Transverse colon (tissue), 4 donors: ENCODE results near the gene SYNCRIP. TPM values are rescaled to one million over a fixed set of nuclear protein-coding genes. Genes with fewer than 3 reads are reported as not detected.

Experiments used
- DNase-seq: peaks from one replicate; pipeline ENCODE4 v3.0.0-alpha.2; 2019
- H3K27ac ChIP-seq, 4 donors: fragments of 200-600 bp; sonication (generic); 2 replicates each; pipeline ENCODE4 v1.5.1; 2016 to 2018; ENCODE audit warnings: inconsistent platforms in 4 of 4
- H3K27me3 ChIP-seq: fragments of 200-600 bp; sonication (generic); 2 replicates; pipeline ENCODE4 v1.5.1; 2017; ENCODE audit warnings: inconsistent platforms
- H3K36me3 ChIP-seq, 4 donors: fragments of 200-600 bp; sonication (generic); 2 replicates each; pipeline ENCODE4 v1.5.1; 2017 to 2019; ENCODE audit warnings: inconsistent platforms in 4 of 4
- H3K4me1 ChIP-seq, 4 donors: fragments of 200-600 bp; sonication (generic); 2 replicates each; pipeline ENCODE4 v1.5.1; 2017 to 2020; ENCODE audit warnings: inconsistent platforms in 4 of 4
- H3K4me3 ChIP-seq, 4 donors: fragments of 200-600 bp; sonication (generic); 1 replicate in 1 of 4; 2 replicates in 3 of 4; pipeline versions ENCODE4 v1.5.1 to v1.6.1; 2017 to 2019; ENCODE audit warnings: inconsistent platforms in 4 of 4
- H3K9me3 ChIP-seq, 2 donors: fragments of 200-600 bp; sonication (generic); 2 replicates each; pipeline ENCODE4 v1.5.1; 2017 to 2019; ENCODE audit warnings: inconsistent platforms in 2 of 2
- CTCF ChIP-seq, 5 experiments: fragments of 200-600 bp in 3 of 5; fragments of 450-650 bp in 2 of 5; sonication (generic) in 3 of 5; IDR thresholded peaks; 1 replicate in 2 of 5; 2 replicates in 3 of 5; pipeline ENCODE4 v1.5.1; 2016 to 2017; ENCODE audit warnings: antibody characterized with exemption in 5 of 5, inconsistent platforms in 3 of 5, mild to moderate bottlenecking in 2 of 5, moderate library complexity in 1 of 5
- EP300 ChIP-seq: sonication (generic); formaldehyde crosslinking; IDR thresholded peaks from one replicate; pipeline ENCODE4 v1.6.1; 2017; ENCODE audit warnings: antibody characterized with exemption, low read depth
- POLR2A ChIP-seq: fragments of 450-650 bp; IDR thresholded peaks from one replicate; pipeline ENCODE4 v1.6.1; 2016; ENCODE audit warnings: antibody characterized with exemption, mild to moderate bottlenecking, moderate library complexity
- POLR2AphosphoS5 ChIP-seq, 3 donors: sonication (generic); formaldehyde crosslinking; IDR thresholded peaks; one replicate each; pipeline ENCODE4 v1.6.1; 2016; ENCODE audit warnings: antibody characterized with exemption in 3 of 3
- WGBS, 2 donors: methylation state at CpG; one replicate each; pipeline ENCODE4 v1.1.5; 2018; ENCODE audit warnings: low coverage in 1 of 2; 5-methylcytosine and 5-hydroxymethylcytosine counted together
- in situ Hi-C, 4 donors: fragments of 200-750 bp; cut with MboI; loops; one replicate each; pipeline versions ENCODE4 v1.15.0 to v1.15.1; 2017; ENCODE audit warnings: low sequenced_read_pairs in 3 of 4, low pct_ligation_motif_present in 1 of 4, low pct_unique_long_range_greater_than_20kb in 1 of 4
- intact Hi-C: fragments of 100-400 bp; cut with DNase I; formaldehyde crosslinking; loops from one replicate; pipeline ENCODE4 v1.15.1; 2023; ENCODE audit warnings: low total_unique reads
- total RNA-seq, 4 donors: library from RNA; depleted of rRNA; stranded (reverse); fragments of >200 nt; gene quantifications; one replicate each; pipeline ENCODE4 v1.1.0, GENCODE V29; 2016

SYNCRIP gene
- total RNA-seq, 4 donors from 2014 or later, result 27.7 to 84.8 (median 41.9) TPM

GRCh38 chr6:85670573-85670972 is 27.9 kb upstream of the SYNCRIP start:
- no peak overlapping the region for H3K27ac ChIP-seq
- TF ChIP-seq POLR2AphosphoS5 (IDR thresholded peaks at IDR 0.05), result no peak
- no peak for TF ChIP-seq CTCF (IDR thresholded peaks at IDR 0.05)
- TF ChIP-seq POLR2A, result no peak
- TF ChIP-seq EP300, result no peak
- H3K9me3 ChIP-seq, result no peaks in the 10 kb centered on the region
- peaks cover 6 to 30% (median 8%) of the 10 kb centered on the region in 4 donors for H3K4me1 ChIP-seq
- H3K27me3 ChIP-seq, result no peaks in the 10 kb centered on the region
- WGBS, 2 donors, result 62 to 67% methylated on average over 3 of the region's 3 CpGs
- in situ Hi-C loops (no loop called here), intact Hi-C loops (loop anchor here (10.0 kb wide), 1 partner anchor 76 kb away; the partner anchor contains the start of gene SNX14)
- H3K4me3 ChIP-seq, result no peak overlapping the region
- no peak for DNase-seq
- no peaks in the 10 kb centered on the region for H3K36me3 ChIP-seq

GRCh38 chr6:85669735-85670194 is 27.1 kb upstream of the SYNCRIP start:
- in situ Hi-C loops, result no loop called here
- WGBS, 2 donors, result 60 to 62% methylated on average over 3 to 4 of the region's 4 CpGs
- DNase-seq, result no peak
- H3K36me3 ChIP-seq, result no peaks in the 10 kb centered on the region
- no peaks in the 10 kb centered on the region for H3K9me3 ChIP-seq
- TF ChIP-seq CTCF (IDR thresholded peaks at IDR 0.05) (no peak), POLR2AphosphoS5 (IDR thresholded peaks at IDR 0.05) (peak in 1 of 3 donors; percentile 22)
- no peak overlapping the region for H3K4me3 ChIP-seq
- peaks cover 0 to 22% (median 3%) of the 10 kb centered on the region in 4 donors for H3K4me1 ChIP-seq
- intact Hi-C loops, result loop anchor here (10.0 kb wide), 1 partner anchor 75 kb away; the partner anchor contains the start of gene SNX14
- peak overlapping the region in 2 of 4 donors; percentile 14 to 40 for H3K27ac ChIP-seq
- no peaks in the 10 kb centered on the region for H3K27me3 ChIP-seq

- peaks cover 0 to 5% of the 10 kb centered on the region in 2 donors for H3K9me3 ChIP-seq
- intact Hi-C loops, result no loop called here
- no peak overlapping the region for H3K4me3 ChIP-seq
- H3K27me3 ChIP-seq, result no peaks in the 10 kb centered on the region
- DNase-seq, result no peak
- in situ Hi-C loops, result no loop called here
- TF ChIP-seq CTCF (IDR thresholded peaks at IDR 0.05) (no peak), EP300 (no peak), POLR2AphosphoS5 (IDR thresholded peaks at IDR 0.05) (no peak), POLR2A (no peak)
- H3K4me1 ChIP-seq, result no peaks in the 10 kb centered on the region
- H3K27ac ChIP-seq, result no peak overlapping the region
- no peaks in the 10 kb centered on the region for H3K36me3 ChIP-seq
These were observed 19.6 kb upstream of the SYNCRIP start for GRCh38 chr6:85662251-85662650.

GRCh38 chr6:85660181-85660611 is 17.5 kb upstream of the SYNCRIP start:
- no peaks in the 10 kb centered on the region for H3K4me1 ChIP-seq
- H3K9me3 ChIP-seq, result peaks cover 0 to 5% of the 10 kb centered on the region in 2 donors
- no peak overlapping the region for H3K27ac ChIP-seq
- WGBS, 2 donors, result 85% methylated on average over 6 of the region's 6 CpGs; no CpG with 5 or more reads in 1 of the 2 donors
- intact Hi-C loops, result no loop called here
- no peak for TF ChIP-seq CTCF (IDR thresholded peaks at IDR 0.05)
- TF ChIP-seq POLR2A, result no peak
- no peak for TF ChIP-seq POLR2AphosphoS5 (IDR thresholded peaks at IDR 0.05)
- no peak for TF ChIP-seq EP300
- no peak for DNase-seq
- no peaks in the 10 kb centered on the region for H3K36me3 ChIP-seq
- H3K4me3 ChIP-seq, result no peak overlapping the region
- H3K27me3 ChIP-seq, result no peaks in the 10 kb centered on the region
- in situ Hi-C loops, result no loop called here
